HEK293 (cell line): ENCODE data around the gene HAUS5.

Source experiments
- BCL11A ChIP-seq: fragments of 450-650 bp; formaldehyde crosslinking; IDR thresholded peaks from 2 replicates; pipeline ENCODE4 v1.5.1; 2016; ENCODE audit warnings: low read depth, missing biosample characterization, missing genetic modification characterization
- CTCF ChIP-seq: fragments of 450-650 bp; formaldehyde crosslinking; IDR thresholded peaks from 2 replicates; pipeline ENCODE4 v1.5.1; 2016; ENCODE audit warnings: missing biosample characterization, missing genetic modification characterization
- EGR2 ChIP-seq: fragments of 450-650 bp; formaldehyde crosslinking; IDR thresholded peaks from 2 replicates; pipeline ENCODE4 v1.5.1; 2016; ENCODE audit warnings: low read depth, missing biosample characterization, missing genetic modification characterization
- GFI1B ChIP-seq: fragments of 450-650 bp; formaldehyde crosslinking; IDR thresholded peaks from 2 replicates; pipeline ENCODE4 v1.5.1; 2016; ENCODE audit warnings: missing biosample characterization, missing genetic modification characterization
- GLIS2 ChIP-seq: fragments of 450-650 bp; formaldehyde crosslinking; IDR thresholded peaks from 2 replicates; pipeline ENCODE4 v1.5.1; 2016; ENCODE audit warnings: missing biosample characterization, missing genetic modification characterization
- HOXD13 ChIP-seq: sonication (generic); formaldehyde crosslinking; IDR thresholded peaks from 2 replicates; pipeline ENCODE4 v1.8.0; 2022; ENCODE audit warnings: missing genetic modification reagents, borderline replicate concordance
- KLF17 ChIP-seq: fragments of 450-650 bp; formaldehyde crosslinking; IDR thresholded peaks from 2 replicates; pipeline ENCODE4 v1.5.1; 2016; ENCODE audit warnings: missing biosample characterization, missing genetic modification characterization
- REPIN1 ChIP-seq: fragments of 450-650 bp; formaldehyde crosslinking; IDR thresholded peaks from 2 replicates; pipeline ENCODE4 v1.5.1; 2017; ENCODE audit warnings: missing biosample characterization, missing genetic modification characterization, low read depth
- SCRT2 ChIP-seq: fragments of 450-650 bp; formaldehyde crosslinking; IDR thresholded peaks from 2 replicates; pipeline ENCODE4 v1.5.1; 2016; ENCODE audit warnings: missing biosample characterization, missing genetic modification characterization
- SP7 ChIP-seq: fragments of 450-650 bp; formaldehyde crosslinking; IDR thresholded peaks from 2 replicates; pipeline ENCODE4 v1.5.1; 2016; ENCODE audit warnings: missing biosample characterization, missing genetic modification characterization
- TRIM28 ChIP-seq: IDR thresholded peaks from 2 replicates; pipeline ENCODE4 v1.6.1; 2011; ENCODE audit warnings: low read length, control low read depth, borderline replicate concordance
- ZBTB49 ChIP-seq: fragments of 450-650 bp; formaldehyde crosslinking; IDR thresholded peaks from 2 replicates; pipeline ENCODE4 v1.5.1; 2016; ENCODE audit warnings: missing biosample characterization, missing genetic modification characterization, low read depth
- ZFP41 ChIP-seq: fragments of 450-650 bp; formaldehyde crosslinking; IDR thresholded peaks from 2 replicates; pipeline ENCODE4 v1.5.1; 2016; ENCODE audit warnings: missing biosample characterization, missing genetic modification characterization, borderline replicate concordance
- ZNF157 ChIP-seq: fragments of 450-650 bp; formaldehyde crosslinking; IDR thresholded peaks from 2 replicates; pipeline ENCODE4 v1.5.1; 2016; ENCODE audit warnings: missing biosample characterization, missing genetic modification characterization
- ZNF19 ChIP-seq: fragments of 450-650 bp; formaldehyde crosslinking; IDR thresholded peaks from 2 replicates; pipeline ENCODE4; 2016; ENCODE audit warnings: missing biosample characterization, missing genetic modification characterization, low read depth
- ZNF223 ChIP-seq: fragments of 450-650 bp; formaldehyde crosslinking; IDR thresholded peaks from 2 replicates; pipeline ENCODE4 v1.5.1; 2016; ENCODE audit warnings: missing biosample characterization, missing genetic modification characterization
- ZNF248 ChIP-seq: fragments of 450-650 bp; formaldehyde crosslinking; IDR thresholded peaks from 2 replicates; pipeline ENCODE4 v1.5.1; 2017; ENCODE audit warnings: missing biosample characterization, missing genetic modification characterization
- ZNF274 ChIP-seq, 2 experiments: fragments of 200-500 bp in 1 of 2; fragments of 450-650 bp in 1 of 2; sonication (Bioruptor generic) in 1 of 2; formaldehyde crosslinking in 1 of 2; IDR thresholded peaks; 2 replicates each; pipeline versions ENCODE4 v1.5.1 to v1.6.1; 2014 to 2016; ENCODE audit warnings: borderline replicate concordance in 1 of 2, inconsistent platforms in 1 of 2, low read length in 1 of 2, missing biosample characterization in 1 of 2, missing genetic modification characterization in 1 of 2
- ZNF302 ChIP-seq: fragments of 450-650 bp; formaldehyde crosslinking; IDR thresholded peaks from 2 replicates; pipeline ENCODE4 v1.5.1; 2016; ENCODE audit warnings: missing biosample characterization, missing genetic modification characterization, low read depth
- ZNF416 ChIP-seq: fragments of 450-650 bp; formaldehyde crosslinking; IDR thresholded peaks from 2 replicates; pipeline ENCODE4 v1.5.1; 2016; ENCODE audit warnings: missing biosample characterization, missing genetic modification characterization
- ZNF433 ChIP-seq: fragments of 450-650 bp; formaldehyde crosslinking; IDR thresholded peaks from 2 replicates; pipeline ENCODE4 v1.5.1; 2016; ENCODE audit warnings: missing biosample characterization, missing genetic modification characterization, low read depth
- ZNF510 ChIP-seq: fragments of 450-650 bp; formaldehyde crosslinking; IDR thresholded peaks from 2 replicates; pipeline ENCODE4 v1.5.1; 2018; ENCODE audit warnings: mild to moderate bottlenecking, missing genetic modification characterization, missing biosample characterization; ENCODE audit not compliant: insufficient replicate concordance
- ZNF529 ChIP-seq: fragments of 450-650 bp; formaldehyde crosslinking; IDR thresholded peaks from 2 replicates; pipeline ENCODE4 v1.5.1; 2017; ENCODE audit warnings: missing genetic modification characterization, missing biosample characterization; ENCODE audit not compliant: insufficient replicate concordance
- ZNF548 ChIP-seq: fragments of 450-650 bp; formaldehyde crosslinking; IDR thresholded peaks from 2 replicates; pipeline ENCODE4 v1.5.1; 2016; ENCODE audit warnings: missing biosample characterization, missing genetic modification characterization
- ZNF596 ChIP-seq: fragments of 450-650 bp; IDR thresholded peaks from 2 replicates; pipeline ENCODE4 v1.5.0; 2018; ENCODE audit warnings: missing biosample characterization, mild to moderate bottlenecking, missing genetic modification characterization, moderate library complexity
- ZNF600 ChIP-seq: fragments of 450-650 bp; formaldehyde crosslinking; IDR thresholded peaks from 2 replicates; pipeline ENCODE4 v1.5.1; 2016; ENCODE audit warnings: missing biosample characterization, missing genetic modification characterization
- ZNF623 ChIP-seq: fragments of 450-650 bp; formaldehyde crosslinking; IDR thresholded peaks from 2 replicates; pipeline ENCODE4 v1.5.1; 2016; ENCODE audit warnings: missing biosample characterization, missing genetic modification characterization
- ZNF626 ChIP-seq: fragments of 450-650 bp; sonication (Bioruptor Pico); formaldehyde crosslinking; IDR thresholded peaks from 2 replicates; pipeline ENCODE4 v1.5.1; 2018; ENCODE audit warnings: missing biosample characterization, missing genetic modification characterization, inconsistent platforms
- ZNF670 ChIP-seq: fragments of 450-650 bp; formaldehyde crosslinking; IDR thresholded peaks from 2 replicates; pipeline ENCODE4 v1.5.1; 2016; ENCODE audit warnings: missing biosample characterization, missing genetic modification characterization, low read depth
- ZNF707 ChIP-seq: fragments of 450-650 bp; formaldehyde crosslinking; IDR thresholded peaks from 2 replicates; pipeline ENCODE4 v1.5.1; 2016; ENCODE audit warnings: missing biosample characterization, missing genetic modification characterization
- ZNF785 ChIP-seq: fragments of 450-650 bp; formaldehyde crosslinking; IDR thresholded peaks from 2 replicates; pipeline ENCODE4 v1.5.1; 2016; ENCODE audit warnings: missing biosample characterization, missing genetic modification characterization
- ZNF843 ChIP-seq: fragments of 450-650 bp; formaldehyde crosslinking; IDR thresholded peaks from 2 replicates; pipeline ENCODE4 v1.5.1; 2016; ENCODE audit warnings: missing biosample characterization, missing genetic modification characterization
- ZSCAN30 ChIP-seq: fragments of 450-650 bp; IDR thresholded peaks from 2 replicates; pipeline ENCODE4 v1.5.1; 2018; ENCODE audit warnings: missing biosample characterization, mild to moderate bottlenecking, missing genetic modification characterization, moderate library complexity
- ZSCAN5A ChIP-seq: fragments of 450-650 bp; formaldehyde crosslinking; IDR thresholded peaks from 2 replicates; pipeline ENCODE4 v1.5.1; 2016; ENCODE audit warnings: missing biosample characterization, missing genetic modification characterization

Gene HAUS5

GRCh38 chr19:35628565-35629331 is 16.2 kb downstream of the HAUS5 start, which contains the start of gene RBM42 (continued):
- TF ChIP-seq KLF17 (tag by site-specific recombination) (peak; percentile 100), ZNF19 (tag by site-specific recombination) (no peak), GFI1B (peak; percentile 33), CTCF (tag by site-specific recombination) (no peak), ZNF416 (tag by site-specific recombination) (no peak), ZNF529 (tag by site-specific recombination) (no peak), ZNF302 (tag by site-specific recombination) (no peak), ZNF785 (tag by site-specific recombination) (no peak), ZNF670 (tag by site-specific recombination) (no peak), ZSCAN5A (no peak), ZFP41 (tag by site-specific recombination) (no peak), ZNF596 (tag by site-specific recombination) (no peak), ZBTB49 (tag by site-specific recombination) (no peak), ZNF510 (tag by site-specific recombination) (no peak), ZNF223 (no peak), ZNF843 (tag by site-specific recombination) (peak; percentile 75), ZNF433 (tag by site-specific recombination) (no peak), ZNF707 (tag by site-specific recombination) (no peak), ZNF600 (tag by site-specific recombination) (peak; percentile 92), ZNF623 (tag by site-specific recombination) (0 out of 2 replicates have a peak, but pooled peaks have one; percentile 4), HOXD13 (CRISPR knock-in tag) (no peak), SP7 (tag by site-specific recombination) (peak; percentile 98), ZNF548 (tag by site-specific recombination) (no peak), EGR2 (tag by site-specific recombination) (peak; percentile 63), REPIN1 (no peak; the same call in 1 of the 2 replicates), TRIM28 (no peak), BCL11A (tag by site-specific recombination) (no peak), ZNF248 (tag by site-specific recombination) (no peak), GLIS2 (tag by site-specific recombination) (peak; percentile 96), ZSCAN30 (tag by site-specific recombination) (peak; percentile 68; the same call in 1 of the 2 replicates), SCRT2 (tag by site-specific recombination) (no peak), ZNF274 (IDR thresholded peaks at IDR 0.05; ENCODE audit: low read length) (no peak), ZNF274 (tag by site-specific recombination; IDR thresholded peaks at IDR 0.05; ENCODE audit: borderline replicate concordance) (no peak), ZNF626 (tag by site-specific recombination) (no peak), ZNF157 (tag by site-specific recombination) (no peak)
